GM21528 (cell line): ENCODE data around the gene TEPSIN.

Experiments used
- ATAC-seq: cut with Tn5 transposase; IDR thresholded peaks from one replicate; pipeline ENCODE4 v1.9.1; 2021; ENCODE audit warnings: mild to moderate bottlenecking, moderate library complexity; ENCODE audit not compliant: unreplicated experiment, low FRiP score

The TEPSIN gene, protein sequence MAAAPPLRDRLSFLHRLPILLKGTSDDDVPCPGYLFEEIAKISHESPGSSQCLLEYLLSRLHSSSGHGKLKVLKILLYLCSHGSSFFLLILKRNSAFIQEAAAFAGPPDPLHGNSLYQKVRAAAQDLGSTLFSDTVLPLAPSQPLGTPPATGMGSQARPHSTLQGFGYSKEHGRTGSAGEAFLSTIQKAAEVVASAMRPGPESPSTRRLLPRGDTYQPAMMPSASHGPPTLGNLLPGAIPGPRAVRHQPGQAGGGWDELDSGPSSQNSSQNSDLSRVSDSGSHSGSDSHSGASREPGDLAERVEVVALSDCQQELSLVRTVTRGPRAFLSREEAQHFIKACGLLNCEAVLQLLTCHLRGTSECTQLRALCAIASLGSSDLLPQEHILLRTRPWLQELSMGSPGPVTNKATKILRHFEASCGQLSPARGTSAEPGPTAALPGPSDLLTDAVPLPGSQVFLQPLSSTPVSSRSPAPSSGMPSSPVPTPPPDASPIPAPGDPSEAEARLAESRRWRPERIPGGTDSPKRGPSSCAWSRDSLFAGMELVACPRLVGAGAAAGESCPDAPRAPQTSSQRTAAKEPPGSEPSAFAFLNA

DNA sequence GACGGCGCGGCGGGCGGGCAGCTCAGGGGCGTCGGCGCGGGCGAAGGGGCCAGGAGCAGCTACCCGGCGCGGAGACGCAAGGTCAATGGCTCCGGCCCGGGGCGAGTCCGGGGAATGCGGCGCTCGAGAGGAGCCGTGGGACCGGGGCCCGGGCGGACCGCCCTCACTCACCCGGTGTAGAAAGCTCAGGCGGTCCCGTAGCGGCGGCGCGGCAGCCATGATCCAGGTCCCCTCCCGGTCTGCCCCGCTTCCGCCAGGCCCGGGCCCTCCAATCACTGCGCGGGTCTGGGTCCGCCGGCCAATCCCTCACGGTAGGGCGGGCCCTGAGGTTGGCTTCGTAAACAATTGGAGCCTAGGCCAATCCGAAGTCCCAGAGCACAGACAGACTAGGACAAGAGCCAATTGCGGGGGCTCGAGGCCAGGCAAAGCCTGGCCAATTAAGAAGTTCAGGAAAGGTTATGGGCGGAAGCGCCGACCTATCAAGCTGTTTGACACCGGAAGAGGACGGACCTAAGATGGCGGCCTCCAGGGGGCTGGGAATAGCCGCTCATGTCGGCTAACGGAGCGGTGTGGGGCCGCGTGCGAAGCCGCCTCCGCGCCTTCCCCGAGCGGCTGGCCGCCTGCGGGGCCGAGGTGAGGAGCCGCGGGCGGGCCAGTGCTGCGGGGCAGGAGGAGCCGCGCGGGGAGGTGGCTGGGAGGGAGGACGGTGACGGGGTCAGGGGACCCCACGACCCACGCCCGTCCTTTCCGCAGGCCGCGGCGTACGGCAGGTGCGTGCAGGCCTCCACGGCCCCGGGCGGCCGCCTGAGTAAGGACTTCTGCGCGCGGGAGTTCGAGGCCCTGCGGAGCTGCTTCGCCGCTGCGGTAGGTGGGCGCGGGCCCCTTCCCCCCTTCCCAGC lies at the start of gene TEPSIN, which contains the start of gene NDUFAF8:
TEPSIN (minus strand) TSS at position 241 of the 899 bp plus-strand sequence; CDS start at position 219, 22 bp downstream.
NDUFAF8 (plus strand) TSS at position 504 of the 899 bp plus-strand sequence; CDS start at position 550, 46 bp downstream.
- ATAC-seq, result peak; percentile 85

DNA sequence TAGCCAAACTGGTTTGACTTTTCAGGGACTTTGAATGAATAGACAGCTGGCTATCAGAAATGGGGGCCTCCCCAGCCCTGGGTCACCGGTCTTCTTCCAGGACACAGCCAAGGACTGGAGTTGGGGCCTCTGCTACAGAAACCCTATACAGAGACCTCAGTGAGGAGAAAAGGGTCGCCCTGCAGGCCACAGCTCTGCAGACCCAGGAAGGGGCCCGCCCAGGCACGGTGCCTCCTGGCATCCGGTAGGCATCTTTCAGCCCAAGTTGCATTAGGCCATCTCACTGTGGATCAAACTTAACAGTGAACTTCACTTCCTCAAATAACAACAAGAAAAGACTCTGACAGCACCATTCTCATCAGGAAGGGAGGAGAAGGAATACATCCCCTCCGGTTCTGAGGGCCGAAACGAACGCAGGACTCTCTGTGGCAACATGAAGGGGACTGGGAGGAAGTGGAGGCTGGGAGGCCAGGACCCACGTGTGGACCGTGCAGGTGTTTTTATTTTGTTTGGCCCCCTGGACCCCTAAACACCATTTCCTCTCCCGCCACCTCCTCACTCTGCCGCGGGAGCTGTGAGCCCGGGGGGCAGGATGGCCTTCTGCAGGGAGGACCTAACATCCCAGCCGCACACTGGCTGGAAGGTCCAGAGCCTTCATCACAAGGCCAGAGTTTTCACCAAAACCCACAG lies 49.0 kb upstream of the TEPSIN start:
- ATAC-seq, result no peak

DNA sequence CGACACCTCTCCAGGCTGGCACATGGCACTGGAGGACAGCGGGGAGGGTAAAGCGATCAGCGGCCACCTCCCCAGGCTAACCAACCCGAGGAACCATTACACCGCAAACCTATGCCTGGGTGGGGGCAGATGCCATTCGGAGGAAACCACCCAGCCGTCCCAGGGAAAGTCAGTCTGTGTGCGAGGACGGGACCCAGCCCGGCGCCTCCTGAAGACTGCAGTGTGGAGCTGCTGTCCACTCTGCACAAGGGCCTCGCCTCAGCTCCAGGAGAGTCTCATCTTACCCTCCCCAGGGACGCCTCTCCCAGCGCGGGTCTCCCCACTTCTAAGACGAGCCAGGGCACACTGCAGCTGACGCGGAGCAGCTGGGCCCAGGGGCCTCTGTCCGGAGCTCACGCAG lies 48.3 kb upstream of the TEPSIN start:
- ATAC-seq, result no peak

DNA sequence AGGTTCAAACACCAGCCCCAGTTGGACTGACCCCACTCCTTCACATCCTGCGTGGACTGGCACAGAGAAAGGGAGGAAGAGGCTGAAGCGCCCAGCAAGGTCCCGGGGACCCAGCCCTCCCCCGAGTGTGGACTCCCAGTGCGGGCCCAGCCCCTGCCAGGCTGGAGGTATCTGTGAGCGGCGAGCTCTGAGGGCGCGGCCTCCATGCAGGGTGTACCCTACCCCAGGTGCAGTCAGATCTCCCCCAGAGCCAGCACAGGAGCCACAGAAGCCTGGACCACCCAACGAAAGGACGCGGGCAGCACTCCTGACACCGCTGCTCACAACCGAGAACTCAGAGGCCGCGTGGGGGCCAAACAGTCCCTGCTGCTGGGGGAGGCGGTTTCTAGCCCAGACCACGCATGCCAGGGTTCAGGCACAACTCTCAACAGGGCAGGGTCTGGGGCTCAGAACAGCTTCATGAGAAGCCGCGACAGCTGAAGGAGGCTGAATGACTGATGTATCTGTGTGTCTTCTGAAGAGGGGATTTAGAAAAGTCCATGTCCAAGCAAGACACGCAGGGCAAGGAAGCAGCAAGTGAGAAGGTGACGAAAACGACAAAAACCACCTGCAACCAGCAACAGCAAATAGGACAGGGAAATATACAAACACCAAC lies 47.8 kb upstream of the TEPSIN start:
- ATAC-seq, result no peak

DNA sequence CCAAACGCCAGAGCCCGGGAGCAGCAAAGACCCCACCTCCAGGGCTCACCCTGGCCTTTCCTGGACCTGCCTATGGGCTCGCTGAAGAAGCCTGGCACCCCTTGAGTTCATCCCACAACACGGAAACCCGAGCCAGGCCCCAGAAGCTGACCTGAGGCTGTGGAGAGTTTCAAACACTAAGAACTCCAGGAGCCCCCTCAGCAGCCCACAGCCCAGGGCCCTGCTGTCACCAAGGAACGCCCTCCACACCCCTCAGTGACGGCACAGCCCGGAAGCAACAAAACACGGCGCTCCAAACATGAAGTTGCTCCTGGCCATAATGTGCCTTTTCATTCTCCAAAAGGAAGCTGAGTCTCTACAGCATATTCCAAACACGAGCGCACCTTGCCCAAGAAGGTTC lies 47.0 kb upstream of the TEPSIN start:
- no peak for ATAC-seq

DNA sequence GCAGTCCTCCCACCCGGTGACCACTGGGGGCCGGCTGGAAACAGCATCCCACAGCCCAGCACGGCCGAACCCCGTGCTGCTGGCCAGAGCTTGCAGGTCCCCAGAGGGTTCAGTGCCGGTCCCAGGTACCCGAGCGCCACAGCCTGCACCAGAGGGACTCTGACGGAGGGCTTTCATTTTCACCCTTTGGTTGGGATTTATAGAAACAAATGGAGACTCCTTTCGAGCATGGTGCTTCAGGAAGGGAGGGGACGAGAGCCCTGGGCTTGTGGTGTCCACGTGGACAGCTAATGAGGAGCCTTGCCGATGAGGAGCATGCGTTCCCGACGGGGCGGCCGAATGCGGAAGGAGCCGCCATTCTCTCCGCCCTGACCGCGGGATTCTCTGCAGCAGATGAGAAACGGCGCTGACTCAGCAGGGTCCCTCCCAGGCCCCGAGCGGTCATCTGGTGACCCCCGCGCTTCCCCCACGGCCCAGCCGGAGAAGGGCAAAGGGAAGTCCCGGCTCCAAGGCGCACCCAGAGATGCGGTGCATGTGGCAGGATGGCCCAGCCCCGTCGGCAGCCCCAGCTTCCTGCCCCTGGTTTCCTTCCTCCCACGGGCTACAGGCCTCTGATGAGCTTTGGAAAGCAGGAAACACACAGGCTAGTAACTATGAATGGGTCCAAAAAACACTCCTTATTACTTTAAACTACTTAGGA lies 46.5 kb upstream of the TEPSIN start:
- ATAC-seq, result no peak

DNA sequence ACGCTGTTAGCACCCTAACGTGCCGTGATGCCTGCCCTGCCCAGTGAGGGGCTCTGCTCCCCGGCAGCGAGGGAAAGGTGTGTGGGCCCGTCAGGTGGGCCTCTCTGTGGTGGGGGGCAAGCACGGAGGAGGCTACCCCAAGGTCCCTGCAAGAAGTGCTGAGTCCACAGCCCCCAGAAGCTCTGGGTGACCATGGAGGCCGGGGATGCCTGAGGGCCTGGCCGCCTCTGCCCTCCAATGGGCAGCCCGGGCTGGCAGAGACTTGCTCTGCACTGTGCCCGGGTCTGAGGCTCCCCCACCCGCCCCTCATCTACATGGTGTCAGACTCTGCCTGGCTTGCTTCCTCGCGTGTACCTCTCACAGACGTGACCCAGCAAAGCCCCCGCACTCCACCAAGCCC lies 44.0 kb upstream of the TEPSIN start:
- no peak for ATAC-seq

DNA sequence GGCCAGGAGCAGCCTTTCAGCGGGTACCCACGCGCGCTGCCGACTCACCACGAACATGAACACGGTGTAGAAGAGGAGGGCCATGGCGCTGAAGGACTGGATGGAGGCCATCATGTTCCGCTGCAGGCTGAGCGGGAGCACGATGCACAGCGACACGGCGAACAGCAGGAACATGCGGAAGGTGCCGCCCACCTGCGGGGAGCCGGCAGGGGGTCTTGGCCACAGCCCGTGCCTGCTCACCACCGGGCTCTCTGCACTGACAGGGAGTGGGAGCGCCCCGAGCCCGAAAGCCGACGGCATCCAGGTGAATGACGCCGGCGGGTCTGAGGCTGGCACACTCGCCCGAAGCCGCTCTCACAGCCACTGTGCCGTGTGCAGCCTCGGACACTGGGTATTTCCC lies 43.3 kb upstream of the TEPSIN start:
- ATAC-seq, result no peak

DNA sequence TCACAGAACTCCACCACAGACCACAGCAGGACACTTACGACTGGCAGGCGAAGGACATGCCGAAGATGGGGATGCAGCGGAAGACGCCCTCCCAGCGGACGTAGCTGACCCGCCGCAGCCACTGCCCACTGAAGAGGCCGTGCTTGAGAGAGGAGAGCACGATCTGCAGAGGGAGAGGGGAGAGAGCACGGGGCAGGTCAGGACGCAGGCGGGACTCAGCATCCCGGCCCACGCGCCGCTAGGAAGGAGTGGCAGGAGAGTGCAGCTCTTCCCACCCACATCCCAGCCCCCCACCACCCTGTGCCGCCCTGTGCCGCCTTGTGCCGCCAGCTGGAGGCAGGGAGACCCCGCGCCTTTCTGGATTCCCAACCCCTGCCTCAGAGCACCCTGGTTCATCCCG lies 41.7 kb upstream of the TEPSIN start:
- no peak for ATAC-seq

DNA sequence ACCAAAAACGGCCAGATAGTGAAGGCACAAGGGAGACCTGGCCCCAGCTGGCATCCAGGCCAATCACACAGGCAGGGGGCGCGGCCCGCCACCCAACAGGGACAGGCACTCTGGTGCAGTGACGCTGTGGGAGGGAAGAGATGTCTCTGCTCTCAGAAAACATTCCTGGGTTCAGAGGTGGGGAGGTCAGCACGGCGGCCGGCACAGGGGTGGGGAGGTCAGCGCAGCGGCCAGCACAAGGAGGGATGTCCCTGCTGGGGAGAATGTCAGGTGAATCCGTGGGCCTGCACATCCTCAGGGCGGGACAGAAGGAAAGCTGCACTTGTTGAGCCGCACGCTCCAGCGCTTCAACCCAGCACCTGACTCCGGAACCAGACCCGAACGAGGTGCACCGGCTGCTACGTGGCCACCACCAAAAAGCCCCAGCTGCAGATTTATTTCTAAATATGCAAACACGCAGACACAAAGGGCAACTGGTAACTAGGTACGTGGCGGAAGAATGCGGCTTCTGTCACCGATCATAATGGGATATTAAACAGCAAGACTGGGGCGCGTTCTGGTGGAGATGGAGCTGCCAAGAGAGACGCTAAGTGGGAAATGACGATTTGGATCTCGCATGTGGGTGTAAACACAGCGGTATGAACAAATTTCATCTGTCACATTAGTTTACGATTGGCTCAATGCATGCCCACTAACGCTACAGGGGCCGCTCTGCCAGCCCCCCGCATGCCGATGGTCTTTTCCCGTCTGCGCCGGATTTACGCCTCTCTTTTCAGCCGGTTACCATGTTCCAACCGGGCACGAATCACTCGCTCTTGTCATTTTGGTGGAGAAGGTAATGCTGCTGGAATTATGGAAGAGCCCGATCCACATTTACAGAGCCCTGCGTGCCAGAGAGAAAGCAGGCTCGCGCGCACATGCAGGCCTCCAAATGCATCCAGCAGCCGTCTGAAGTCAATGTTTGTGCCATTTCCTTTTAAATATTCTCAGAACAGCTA lies 40.7 kb upstream of the TEPSIN start:
- ATAC-seq, result no peak

DNA sequence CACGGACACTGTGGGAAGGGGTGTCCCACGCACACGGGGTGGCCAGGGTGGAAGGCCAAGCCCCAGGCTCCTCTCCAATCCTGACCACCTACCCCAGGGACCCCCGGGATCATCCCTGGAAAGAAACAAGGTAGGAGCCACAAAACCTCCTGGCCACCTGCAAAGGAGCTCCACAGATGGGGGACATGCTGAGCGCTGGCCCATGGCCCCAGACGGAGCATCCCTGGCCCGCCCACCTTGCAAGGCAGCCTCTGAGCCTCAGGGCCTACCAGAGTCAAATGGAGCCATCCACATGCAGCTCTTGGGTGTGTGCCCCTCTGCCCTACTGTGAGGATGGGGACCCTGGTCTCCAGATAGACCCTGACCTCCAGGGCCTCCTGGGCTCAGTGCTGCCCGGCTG lies 40.0 kb upstream of the TEPSIN start:
- ATAC-seq, result no peak

DNA sequence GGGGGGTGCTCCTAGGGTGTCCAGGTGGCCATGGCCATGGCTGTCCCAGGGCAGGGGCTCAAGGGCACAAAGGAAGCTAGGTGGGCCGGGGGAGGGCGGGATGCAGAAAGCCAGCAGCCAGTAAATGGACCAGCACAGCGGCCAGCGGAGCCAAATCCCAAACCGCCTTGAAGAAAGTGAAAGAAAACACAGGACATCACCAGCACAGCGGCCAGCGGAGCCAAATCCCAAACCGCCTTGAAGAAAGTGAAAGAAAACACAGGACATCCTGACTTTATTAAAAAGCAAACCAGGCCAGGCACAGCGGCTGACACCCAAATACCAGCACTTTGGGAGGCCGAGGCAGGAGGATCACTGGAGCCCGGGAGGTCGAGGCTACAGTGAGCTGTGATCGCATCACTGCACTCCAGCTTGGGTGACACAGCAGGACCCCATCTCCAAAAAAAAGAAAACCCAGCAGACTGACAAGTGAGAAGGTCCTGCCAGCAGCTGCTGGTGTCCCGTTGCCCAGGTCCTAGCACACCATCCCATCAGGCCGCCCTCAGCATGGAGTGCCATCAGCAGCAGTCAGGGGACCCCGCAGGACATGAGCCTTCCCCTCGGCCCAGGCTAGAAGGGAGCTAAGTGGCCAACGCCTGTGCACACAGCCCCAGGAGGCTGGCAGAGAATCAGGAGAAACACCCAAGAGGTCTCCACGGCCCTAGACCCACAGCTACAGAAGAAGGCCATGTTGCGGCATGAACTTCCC lies 39.3 kb upstream of the TEPSIN start:
- ATAC-seq, result no peak

DNA sequence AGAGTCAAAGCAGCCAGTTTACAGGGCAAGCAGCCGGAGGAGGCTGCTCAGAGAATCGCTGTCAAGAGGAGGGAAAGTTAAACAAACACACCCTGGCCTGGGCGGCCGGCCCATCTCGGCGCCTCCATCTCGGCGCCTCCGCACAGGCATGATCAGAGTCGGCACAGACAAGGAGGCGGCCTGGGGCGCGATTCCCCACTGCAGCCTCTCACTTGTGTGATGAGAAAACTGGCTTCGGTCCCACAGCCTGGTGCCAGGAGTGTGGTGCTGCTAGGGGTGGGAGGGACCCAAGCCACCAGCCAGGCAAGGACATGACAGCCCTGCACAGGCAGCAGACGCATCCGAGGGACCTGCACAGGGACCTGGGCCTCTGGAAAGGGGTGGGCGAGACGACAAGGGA lies 38.6 kb upstream of the TEPSIN start:
- no peak for ATAC-seq

DNA sequence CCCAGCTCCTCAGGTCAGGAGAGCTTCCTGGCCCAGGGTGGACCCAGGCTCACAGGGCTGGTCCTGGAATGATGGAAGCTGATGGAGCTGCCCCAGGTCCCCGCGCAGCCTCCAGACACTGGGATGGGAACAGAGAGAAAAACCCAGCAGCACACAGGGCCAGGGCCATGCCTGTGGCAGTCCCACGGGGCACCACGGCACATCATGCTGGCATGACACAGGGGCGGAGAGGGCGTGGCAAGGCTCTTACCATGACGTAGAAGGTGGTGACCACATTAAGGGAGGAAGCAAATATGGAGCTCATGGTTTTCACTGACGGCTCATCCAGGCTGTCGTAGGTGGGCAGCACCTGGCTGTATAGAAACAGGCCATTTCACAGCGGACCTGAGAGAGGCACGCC lies 37.9 kb upstream of the TEPSIN start:
- no peak for ATAC-seq

DNA sequence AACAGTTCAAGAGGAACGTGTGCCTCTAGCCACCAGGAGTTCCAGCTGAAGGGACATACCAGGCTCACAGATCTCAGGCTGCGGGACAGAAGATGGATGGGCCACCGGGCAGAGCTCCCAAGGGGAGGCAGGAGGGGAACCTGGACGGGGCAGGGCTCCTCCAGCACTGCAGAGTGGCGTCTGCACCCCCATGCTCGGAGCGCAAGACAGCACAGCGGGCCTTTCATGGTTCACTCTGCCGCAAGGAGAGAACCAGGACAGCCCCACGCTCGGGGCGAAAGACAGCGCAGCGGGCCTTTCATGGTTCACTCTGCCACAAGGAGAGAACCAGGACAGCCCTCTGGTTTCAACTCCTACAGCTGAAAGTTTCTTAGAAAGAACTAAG lies 35.6 kb upstream of the TEPSIN start:
- ATAC-seq, result no peak

DNA sequence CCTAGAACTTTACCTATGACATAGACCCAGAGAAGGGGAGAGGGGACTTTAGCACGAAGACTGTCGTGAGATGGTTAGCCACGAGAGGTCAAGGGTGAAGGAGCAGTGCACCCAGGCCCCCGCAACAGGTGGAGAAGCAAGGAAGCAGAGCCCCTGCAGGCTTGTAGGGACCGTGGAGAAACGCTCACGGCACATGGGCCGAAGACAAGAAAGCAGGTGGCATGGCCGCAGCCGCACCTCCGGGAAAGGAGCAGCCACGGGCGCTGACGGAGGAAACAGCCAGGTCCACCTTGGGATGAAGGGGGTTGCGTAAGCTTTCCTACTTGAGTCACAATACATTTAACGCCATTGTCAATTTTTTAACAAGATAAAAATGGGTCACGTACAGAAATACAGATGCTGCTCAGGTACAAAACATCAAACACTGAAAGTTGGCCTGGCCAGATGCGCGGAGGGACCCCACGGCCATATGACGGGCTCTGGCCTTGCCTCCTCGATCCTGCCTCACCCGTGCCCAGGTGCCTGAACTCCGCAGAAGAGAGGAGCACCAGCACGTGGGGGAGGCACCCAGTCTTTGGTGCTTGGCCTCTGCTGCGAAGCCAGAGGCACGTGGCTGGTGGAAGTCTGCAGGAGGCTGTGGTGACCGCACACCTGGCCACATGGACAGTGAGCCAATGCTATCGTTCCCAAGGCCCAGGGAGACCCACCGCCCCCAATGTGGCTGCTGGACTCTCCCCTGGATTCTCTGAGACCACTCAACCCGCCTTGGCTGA lies 35.0 kb upstream of the TEPSIN start:
- ATAC-seq, result no peak

DNA sequence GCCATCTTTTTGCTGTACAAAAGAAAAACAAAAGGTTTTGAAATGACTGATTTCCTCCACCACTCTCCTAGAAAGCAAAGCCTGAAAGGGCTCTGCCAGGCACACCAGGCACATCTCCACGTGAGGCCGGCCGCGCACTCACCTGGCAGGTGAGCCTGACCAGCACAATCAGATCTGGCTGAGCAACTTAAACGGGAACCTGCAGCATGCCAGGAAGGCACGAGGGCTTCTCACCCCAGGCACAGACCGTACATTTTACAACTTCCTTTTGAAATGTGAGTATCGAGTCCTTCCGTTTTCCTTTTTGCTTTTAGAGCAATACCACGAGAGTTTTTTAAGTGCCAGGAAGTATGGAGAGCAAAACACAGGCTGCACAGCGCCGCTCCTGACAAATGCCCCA lies 33.8 kb upstream of the TEPSIN start:
- ATAC-seq, result no peak
